HCT116 (cell line): ENCODE data around the gene AGPS.

ENCODE experiments used
- SRF ChIP-seq: IDR thresholded peaks from 2 replicates; pipeline ENCODE4 v1.6.1; 2012; ENCODE audit warnings: low read depth
- YY1 ChIP-seq: IDR thresholded peaks from 2 replicates; pipeline ENCODE4 v1.6.1; 2011; ENCODE audit warnings: low read length, low read depth, moderate library complexity, mild to moderate bottlenecking; ENCODE audit not compliant: insufficient replicate concordance; ENCODE audit errors: extremely low read depth
- TF ChIP-seq, protein P1 (sequence below): IDR thresholded peaks from 2 replicates; pipeline ENCODE4 v1.6.1; 2012; ENCODE audit warnings: low read depth

DNA sequence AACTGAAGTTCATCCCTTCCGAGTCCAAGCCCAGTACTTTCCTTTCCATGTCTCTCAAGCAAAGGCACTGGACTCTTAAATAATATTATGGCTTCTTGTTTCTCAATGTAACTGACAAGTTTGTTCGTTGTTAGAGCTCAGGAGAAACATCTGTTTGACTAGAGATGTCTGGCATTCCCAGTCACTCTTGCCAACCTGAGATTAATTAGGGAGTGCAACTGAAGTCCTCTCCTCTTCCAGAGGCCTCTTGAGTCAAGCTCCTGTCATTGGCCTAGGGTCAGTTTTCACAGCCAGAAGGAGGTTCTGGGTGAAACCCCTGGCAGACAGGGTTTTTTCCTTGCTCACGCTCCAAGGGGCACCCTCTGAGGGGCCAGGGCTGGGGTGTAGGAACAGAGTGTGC lies 196.1 kb downstream of the AGPS start:
- TF ChIP-seq YY1 = no peak
- TF ChIP-seq SRF = no peak
- TF ChIP-seq, protein P1, sequence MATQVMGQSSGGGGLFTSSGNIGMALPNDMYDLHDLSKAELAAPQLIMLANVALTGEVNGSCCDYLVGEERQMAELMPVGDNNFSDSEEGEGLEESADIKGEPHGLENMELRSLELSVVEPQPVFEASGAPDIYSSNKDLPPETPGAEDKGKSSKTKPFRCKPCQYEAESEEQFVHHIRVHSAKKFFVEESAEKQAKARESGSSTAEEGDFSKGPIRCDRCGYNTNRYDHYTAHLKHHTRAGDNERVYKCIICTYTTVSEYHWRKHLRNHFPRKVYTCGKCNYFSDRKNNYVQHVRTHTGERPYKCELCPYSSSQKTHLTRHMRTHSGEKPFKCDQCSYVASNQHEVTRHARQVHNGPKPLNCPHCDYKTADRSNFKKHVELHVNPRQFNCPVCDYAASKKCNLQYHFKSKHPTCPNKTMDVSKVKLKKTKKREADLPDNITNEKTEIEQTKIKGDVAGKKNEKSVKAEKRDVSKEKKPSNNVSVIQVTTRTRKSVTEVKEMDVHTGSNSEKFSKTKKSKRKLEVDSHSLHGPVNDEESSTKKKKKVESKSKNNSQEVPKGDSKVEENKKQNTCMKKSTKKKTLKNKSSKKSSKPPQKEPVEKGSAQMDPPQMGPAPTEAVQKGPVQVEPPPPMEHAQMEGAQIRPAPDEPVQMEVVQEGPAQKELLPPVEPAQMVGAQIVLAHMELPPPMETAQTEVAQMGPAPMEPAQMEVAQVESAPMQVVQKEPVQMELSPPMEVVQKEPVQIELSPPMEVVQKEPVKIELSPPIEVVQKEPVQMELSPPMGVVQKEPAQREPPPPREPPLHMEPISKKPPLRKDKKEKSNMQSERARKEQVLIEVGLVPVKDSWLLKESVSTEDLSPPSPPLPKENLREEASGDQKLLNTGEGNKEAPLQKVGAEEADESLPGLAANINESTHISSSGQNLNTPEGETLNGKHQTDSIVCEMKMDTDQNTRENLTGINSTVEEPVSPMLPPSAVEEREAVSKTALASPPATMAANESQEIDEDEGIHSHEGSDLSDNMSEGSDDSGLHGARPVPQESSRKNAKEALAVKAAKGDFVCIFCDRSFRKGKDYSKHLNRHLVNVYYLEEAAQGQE = no peak
